GM03348 (cell line): ENCODE results near the gene SSRP1.
"Not testable (repeated sequence)": the region's sequence is repeated elsewhere in the genome, so short reads cannot be mapped to it uniquely, and the experiment has no call there.

ENCODE experiments used
- DNase-seq: peaks from one replicate; pipeline ENCODE4 v3.0.0; 2012; ENCODE audit warnings: low spot score

The SSRP1 gene

GRCh38 chr11:57300785-57301184 lies 34.9 kb downstream of the SSRP1 start:
- no peak for DNase-seq

GRCh38 chr11:57299150-57299737 lies 36.4 kb downstream of the SSRP1 start:
- DNase-seq = no peak

GRCh38 chr11:57297221-57297620 lies 38.5 kb downstream of the SSRP1 start:
- DNase-seq = no peak

GRCh38 chr11:57296205-57296604 lies 39.5 kb downstream of the SSRP1 start:
- not testable (repeated sequence) for DNase-seq

GRCh38 chr11:57294225-57295131 lies 41.2 kb downstream of the SSRP1 start:
- DNase-seq = peak; percentile 64

GRCh38 chr11:57290288-57290687 lies 45.4 kb downstream of the SSRP1 start:
- peak; percentile 43 for DNase-seq

GRCh38 chr11:57288771-57289579 lies 46.7 kb downstream of the SSRP1 start:
- DNase-seq = peak; percentile 55

- DNase-seq = no peak
Observed at GRCh38 chr11:57287884-57288283, 47.8 kb downstream of the SSRP1 start.

GRCh38 chr11:57283231-57283990 lies 52.3 kb downstream of the SSRP1 start:
- DNase-seq = no peak

- DNase-seq = not testable (repeated sequence)
Observed at GRCh38 chr11:57281546-57281945, 54.1 kb downstream of the SSRP1 start.

- no peak for DNase-seq
Observed at GRCh38 chr11:57279116-57279515, 56.6 kb downstream of the SSRP1 start.

- DNase-seq = no peak
Observed at GRCh38 chr11:57278721-57279095, 57.0 kb downstream of the SSRP1 start.

- peak; percentile 84 for DNase-seq
Observed at GRCh38 chr11:57277845-57278720, 57.6 kb downstream of the SSRP1 start.

GRCh38 chr11:57276971-57277675 lies 58.6 kb downstream of the SSRP1 start:
- DNase-seq = no peak

GRCh38 chr11:57276169-57276970 lies 59.3 kb downstream of the SSRP1 start:
- no peak for DNase-seq
